GM21526 (cell line): Measurements from ENCODE around the gene CA12.
"Not testable (repeated sequence)": the region's sequence is repeated elsewhere in the genome, so short reads cannot be mapped to it uniquely, and the experiment has no call there.

ENCODE experiments used
- ATAC-seq: cut with Tn5 transposase; IDR thresholded peaks from one replicate; pipeline ENCODE4 v1.9.1; 2021; ENCODE audit warnings: moderate library complexity; ENCODE audit not compliant: unreplicated experiment, low FRiP score

Gene CA12

DNA sequence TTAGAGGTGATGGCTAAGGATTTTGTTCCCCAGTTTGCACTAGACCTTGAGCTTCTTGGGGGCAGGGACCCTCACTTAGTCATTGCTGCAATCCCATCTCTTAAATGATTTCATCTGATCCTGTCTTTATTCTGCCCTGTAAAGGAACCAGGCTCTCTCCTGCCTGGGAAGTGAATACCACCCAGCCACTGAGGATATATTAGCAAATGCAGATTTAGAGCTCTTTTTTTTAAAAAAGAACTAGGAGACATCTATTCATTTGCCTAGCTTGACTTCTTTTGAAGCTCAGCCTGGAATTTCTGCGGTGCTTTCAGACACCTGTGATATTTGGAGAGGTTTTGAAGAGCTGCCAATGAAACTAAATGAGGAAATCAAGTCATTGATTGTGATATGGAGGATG, 41.8 kb downstream of the CA12 start:
- ATAC-seq = no peak

DNA sequence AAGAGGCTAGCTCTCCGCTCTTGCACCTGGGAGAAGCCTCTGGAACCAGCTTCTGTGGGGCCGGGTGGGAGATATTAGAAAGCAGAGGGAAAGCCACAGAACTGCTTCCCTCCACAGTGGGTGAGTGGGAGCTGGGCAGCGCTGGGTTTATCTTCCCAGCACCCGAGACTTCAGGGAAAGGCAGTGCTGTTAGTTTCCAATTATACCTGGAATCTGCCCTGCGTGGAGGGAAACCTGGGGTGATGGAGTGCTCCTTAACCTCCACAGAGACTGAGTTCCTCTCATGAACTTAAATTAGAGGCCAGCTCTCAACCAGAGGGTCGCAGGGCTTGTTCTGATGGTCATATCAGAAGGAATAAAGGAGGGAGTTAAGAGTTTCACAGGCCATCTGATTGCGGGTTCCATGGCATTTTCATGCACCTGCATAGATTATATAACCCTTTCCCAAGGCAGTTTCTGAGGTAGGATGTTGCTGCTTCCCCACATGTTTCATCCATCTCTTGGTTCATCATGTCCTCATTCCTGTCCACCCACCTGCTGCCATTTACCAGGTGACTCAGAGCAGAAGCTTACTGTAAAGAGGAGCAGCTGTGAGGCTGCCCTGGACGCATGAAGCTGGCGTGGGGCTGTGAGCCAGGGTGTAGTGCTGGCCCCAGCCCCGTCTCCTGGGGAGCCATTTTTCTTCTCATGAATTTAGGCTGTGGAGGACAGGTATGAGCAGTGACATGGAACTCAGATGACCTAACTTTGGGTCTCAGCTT, 42.5 kb downstream of the CA12 start:
- no peak for ATAC-seq

DNA sequence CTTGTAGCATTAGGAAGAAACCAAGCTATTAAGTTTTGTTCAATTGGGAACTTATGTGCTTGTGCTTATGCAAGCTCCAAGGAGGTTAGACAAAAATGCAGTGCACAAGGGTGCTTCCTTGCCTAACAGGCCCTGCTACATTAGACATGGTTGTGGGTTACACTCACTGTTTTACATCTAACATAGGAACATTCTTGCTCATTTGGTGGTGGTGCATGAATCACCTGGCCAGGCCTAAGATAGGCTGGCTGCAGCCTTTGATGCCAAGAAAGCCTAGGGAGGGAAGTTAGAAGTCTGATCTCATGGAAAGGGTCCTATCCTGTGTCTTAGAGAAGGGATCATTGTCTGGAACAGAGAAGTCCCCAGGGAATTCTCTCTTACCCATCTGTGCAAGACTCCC, 43.5 kb downstream of the CA12 start:
- ATAC-seq = no peak

DNA sequence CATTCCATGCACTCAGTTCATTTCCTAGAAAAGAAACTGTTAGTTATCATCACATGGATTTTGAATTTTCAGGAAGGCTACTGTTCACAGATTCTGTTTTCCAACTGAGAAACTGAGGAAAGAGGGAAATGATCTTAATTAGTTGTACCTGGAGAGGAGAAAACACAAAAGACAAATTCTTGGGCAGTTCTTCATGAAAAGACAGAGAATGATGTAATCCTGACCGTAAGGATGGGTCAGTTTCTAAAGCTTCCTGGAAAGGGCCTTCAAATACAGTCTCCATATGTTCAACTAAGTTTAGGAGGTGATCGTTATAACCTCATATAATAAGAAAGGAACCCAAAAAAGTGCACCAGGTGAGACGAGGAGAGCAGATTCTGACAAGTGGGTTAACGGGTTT, 44.6 kb downstream of the CA12 start:
- ATAC-seq = no peak

DNA sequence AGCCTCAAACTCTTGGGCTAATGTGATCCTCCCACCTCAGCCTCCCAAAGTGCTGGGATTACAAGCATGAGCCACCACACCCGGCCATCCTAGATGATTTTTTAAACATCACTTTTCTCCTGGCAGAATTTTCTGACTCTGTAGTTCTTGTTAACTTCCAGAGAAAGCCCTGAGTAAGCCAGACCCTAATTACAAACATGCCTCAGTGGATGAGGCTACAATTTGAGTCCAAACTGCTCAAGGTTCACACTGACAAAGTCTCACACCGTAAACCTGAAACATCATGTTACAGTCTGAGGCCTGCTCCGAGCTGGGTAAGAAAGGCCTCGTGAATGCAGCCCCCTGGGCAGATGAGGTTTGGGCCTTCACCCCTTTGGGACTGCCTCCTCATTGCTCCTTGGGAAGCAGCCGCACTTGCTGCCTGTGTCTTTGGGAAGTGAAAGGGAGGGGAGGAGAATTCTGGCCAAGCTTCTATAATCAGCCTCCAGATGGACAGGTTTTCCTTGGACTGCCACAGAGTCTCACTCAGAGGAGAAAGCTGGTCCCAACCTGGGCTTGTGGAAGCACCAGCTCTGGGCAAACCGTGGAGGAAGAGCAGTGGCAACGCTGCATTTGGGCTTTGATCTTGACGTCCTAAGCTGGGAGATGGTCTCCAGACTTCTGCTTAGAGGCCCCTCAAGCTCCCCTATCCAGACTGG, 46.0 kb downstream of the CA12 start:
- ATAC-seq = no peak

DNA sequence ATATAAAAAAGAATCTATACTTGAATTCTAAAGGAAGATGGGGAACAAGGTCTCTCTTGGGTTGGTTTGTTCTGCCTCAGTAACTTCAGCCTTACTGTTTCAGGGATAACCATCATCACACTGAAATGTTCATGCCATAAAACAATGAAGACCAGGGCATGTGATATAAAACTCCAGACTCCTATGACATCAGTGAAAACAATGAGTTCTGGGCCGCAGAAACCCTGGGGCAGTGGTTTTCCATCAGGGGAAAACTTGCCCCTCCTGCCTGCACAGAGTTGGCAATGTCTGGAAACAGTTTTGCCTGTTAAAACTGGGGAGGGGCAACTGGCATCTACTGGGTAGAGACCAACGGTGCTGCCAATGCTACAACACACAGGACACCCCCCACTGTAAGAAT, 46.8 kb downstream of the CA12 start:
- no peak for ATAC-seq

DNA sequence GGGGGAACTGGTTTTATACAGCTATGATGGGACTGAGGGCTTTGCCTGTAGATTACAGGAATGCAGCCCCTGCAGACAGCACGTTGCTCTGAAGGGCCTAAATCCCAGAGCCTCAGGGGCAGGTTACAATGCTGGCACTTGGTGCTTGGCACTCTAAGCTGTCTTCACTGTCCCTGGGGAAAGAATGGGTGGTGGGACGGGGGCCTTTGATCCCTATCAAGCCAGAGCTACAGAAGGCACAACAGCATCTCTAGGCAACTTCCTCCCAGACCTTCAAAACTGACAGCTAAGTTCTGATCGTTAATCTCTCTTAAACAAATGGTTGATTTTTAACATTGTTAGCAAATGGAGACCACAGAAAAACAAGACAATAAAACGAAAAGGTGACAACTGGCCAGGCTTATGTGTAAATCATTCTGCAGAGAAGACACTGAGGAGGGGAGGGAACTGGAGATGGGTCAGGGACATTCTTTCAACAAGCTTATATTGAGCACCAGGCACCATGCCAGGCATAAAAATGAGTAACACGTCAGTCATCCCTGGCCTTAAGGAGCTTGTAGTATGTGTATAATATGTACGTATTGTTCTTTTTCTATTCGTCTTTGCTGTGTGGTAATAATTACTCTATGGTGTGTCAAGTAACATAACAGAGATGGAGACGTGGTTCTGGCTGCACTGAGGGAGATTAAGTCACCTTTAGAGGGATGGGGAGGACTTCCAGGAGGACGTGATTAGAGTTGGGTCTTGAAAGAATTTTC, 49.1 kb downstream of the CA12 start:
- no peak for ATAC-seq

DNA sequence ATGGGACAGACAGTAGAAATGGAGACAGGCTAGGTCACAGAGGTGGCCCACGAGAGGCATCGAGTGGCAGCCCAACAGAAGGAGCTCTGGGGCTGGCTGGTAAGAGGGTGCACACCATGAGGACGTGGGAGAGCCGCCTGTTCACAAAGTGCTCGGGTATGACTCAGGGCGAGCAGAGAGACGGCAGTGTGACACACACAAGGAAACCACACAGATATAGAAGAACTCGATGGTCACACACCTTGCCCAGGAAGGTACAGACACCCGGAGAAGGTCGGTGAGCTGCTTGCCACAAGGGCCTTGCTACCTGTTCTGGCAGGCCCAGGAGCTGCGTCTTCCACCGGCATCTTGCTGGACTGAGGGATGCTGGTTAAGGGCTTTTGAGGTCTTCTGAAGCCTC, 50.2 kb downstream of the CA12 start:
- no peak for ATAC-seq

DNA sequence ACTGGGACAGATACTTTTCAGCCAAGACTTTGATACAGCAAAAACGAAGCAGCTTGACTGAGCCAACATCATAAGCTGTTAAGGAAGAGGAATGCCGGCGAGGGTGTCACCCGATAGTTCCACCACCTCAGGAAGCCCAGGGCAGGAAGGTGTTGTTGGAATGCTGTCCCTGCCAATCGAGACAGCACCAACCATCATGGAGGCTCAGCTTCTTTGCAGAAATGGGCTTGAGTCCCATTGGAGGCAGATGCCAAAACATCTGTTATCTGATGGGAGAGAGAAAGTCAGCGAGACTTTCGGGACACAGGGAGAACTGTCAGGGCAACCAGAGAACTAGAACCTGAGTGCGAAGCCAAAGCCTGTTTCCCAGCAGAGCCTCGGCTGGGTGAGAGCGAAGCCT, 50.7 kb downstream of the CA12 start:
- ATAC-seq = no peak

DNA sequence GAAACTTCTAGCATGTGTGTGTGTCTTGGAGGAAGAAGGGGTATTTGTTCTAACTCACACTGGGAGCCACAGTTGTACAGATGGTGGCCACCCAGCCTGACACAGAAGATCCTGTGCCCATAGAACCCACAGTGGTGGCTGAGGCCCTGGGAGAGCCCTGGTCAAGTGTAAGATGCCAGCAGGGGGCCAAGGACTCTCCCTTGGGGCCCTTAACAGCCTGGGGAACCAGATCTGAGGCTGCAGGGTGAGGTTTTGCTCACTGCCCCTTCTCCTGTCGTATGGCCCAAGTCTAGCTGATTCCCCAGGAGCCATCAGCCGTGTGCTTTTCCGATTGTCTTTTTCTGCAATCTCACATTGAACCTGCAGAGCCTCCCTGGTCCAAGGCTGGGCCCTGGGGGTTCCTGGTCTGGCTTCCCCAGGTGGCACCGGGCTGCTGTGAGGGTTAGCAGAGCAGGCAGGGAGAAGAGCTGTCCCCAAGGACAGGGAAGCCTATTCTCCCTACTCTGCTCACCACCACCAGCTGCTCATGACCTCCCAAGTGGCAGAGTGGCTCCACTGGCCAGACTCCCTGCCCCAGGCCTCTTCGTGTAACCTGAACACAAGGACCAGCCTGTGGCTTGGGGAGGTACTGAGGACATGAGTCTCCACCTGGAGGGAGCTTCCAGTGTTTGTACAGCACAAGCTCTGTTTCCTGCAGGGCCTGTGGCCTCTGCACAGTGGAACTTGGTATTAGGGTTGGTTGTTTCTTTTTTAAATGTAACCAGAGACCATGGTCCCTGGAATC, 51.9 kb downstream of the CA12 start:
- no peak for ATAC-seq

DNA sequence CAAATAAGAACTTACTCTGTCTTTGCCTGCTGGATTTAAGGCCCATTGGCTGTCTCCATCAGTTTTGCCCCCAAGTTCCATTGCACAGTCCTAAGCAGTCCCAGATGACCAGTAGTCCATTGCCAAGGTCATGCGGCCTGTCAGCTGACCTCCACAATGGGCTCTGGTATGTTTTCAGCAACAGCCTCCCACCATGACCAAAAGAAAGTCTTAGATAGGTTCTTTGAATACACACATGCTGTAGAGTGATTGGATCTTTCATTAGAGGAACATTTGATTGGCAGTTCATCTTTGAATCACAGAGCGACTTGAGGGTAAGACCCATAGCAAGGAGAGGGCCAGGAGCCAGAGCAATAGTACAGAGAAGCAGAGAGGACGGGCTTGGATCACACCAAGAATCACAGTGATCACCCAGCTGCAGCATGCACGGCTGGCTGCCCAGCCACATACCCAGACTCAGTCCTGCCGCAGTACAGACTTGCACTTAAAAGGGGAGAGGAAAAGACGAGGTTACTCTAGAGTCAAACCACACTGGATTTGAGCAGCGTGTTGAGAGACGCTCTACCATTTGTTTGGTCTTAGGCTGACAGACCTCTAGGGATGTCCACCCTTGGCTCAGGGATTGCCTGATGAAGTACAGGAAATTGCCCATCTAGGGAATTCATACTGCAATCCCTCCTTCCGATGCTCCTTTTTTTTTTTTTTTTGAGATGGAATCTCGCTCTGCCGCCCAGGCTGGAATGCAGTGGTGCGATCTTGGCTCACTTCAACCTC, 53.8 kb downstream of the CA12 start:
- no peak for ATAC-seq

DNA sequence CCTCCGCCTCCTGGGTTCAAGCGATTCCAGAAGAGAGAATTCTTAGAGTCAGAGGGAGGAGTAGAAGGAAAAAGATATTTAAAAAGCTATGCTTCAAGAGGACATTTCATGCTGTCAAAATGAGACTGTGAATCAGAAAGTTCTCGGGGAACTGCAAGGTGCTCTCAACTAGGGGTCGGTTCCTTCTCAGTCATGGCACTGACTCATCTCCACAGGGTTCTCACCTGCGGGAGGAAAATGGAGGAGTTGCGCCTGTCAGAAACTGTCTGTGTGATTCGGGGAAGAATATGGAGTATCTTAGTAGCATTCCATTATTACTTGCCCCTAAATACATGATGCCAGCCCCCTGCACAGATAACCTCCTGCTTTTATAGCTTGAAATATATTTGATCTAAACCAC, 56.9 kb downstream of the CA12 start:
- no peak for ATAC-seq

DNA sequence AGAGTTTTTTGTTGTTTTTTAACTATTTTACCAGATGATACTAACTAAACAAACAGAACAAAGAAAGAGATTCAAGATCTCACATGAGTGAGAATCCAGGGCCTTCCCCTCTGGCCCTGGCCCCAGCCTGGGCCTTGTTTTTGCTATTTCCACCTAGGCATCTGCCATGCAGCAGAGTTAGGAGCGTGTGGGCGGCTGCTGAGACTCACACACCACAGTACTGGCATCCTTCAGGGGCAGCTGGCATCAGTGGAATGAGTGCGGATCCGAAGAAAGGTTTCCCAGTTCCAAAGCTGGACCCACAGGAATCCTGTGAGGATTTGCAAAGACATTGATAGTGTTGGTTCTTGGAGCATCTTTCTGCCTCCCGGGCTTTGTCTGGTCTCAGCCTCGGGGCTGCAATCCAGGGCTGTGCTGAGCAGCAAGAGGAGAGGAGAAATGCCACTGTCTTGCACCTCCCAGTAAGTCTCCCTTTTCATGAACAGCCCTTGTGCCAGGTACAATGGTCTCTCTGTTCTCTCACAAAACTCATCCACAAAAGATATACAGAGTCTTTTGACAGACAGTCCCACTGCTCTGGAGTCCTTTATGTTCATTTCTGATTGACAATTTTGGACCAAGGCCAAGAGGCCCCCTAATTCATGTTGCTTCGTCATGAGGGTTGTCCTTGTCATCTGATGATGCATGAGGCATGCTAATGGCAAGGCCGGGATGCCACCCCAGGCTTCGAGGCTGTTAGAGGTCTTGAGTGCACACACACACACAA, 57.7 kb downstream of the CA12 start:
- ATAC-seq = no peak

DNA sequence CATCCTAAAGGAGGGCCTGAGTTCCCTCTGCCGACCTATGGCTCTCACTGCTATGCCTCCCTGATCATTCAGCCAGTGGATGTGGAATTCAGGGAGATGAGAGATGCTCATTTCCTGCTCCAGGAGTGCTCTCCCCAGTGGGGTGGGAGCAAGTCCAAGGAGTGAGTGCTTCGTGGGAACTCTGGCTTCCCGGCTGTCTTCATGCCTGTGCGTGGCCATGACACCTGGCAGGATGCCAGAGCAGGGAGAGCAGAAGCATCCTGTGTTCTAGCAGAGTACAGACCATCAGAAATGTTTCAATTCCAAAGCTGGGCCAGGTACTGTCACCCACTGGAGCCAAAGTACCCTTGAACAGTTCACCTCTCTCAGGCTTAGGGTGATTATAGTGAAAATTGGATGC, 59.1 kb downstream of the CA12 start:
- ATAC-seq = no peak

DNA sequence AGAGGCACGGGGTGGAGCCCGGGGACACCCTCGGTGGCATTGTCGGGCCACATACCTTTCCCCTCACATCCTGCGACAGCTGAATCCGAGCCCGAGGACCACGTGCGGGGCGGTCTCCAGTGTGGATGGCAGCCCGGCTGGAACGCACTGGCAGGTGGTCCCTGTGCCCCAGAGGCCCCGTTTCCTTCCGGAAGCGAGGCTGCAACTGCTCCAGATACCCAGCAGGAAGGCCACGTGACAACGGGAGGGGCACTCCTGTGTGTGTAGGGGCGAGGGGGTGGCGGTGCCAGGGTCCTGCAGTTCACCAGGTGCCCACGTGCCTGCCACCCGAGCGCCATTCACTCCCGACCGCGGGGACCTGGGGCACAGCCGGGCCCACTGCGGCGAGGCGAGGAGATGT, 60.2 kb downstream of the CA12 start:
- no peak for ATAC-seq

DNA sequence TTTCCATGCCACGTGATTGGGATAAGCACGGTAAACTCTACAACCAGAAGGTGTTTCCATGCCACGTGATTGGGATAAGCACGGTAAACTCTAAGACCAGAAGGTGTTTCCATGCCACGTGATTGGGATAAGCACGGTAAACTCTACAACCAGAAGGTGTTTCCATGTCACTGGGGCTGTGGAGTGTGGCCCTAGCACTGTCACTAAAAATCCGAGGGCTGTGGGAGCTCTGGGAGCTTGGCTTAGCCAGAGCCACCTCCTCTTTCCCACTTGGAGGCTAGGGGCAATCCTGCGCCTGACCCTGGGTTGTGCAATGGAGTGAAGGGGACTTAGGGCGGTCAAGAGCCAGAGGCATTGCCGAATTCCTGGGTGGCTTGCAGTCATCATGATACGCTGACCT, 60.7 kb downstream of the CA12 start:
- ATAC-seq = not testable (repeated sequence)

DNA sequence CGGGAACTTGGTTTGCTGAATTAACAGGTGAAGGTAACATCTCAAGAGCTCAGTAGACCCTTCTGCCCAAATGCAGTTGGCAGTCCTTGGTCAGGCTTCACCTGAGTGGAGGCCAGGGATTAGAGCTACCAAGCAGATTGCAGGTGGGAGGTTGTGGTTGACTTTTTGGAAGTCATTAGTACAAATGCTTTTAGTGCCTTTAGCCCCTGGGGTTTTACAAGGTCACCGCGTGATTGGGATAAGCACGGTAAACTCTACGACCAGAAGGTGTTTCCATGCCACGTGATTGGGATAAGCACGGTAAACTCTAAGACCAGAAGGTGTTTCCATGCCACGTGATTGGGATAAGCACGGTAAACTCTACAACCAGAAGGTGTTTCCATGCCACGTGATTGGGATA, 61.2 kb downstream of the CA12 start:
- ATAC-seq = not testable (repeated sequence)

DNA sequence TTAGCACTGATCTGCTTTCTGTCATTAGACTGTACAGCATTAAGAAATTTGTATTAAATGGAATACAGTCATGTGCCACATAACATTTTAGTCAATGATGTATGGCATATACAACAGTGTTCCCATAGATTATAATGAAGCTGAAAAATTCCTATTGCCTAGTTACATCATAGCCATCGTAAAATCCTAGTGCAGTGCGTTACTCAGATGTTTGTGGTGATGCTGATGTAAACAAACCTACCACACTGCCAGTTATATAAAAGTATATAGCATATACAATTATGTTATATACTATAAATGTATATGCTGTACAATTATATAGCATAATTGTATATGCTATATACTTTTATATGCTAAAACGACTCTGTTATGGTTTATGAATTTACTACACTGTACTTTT, 62.6 kb downstream of the CA12 start:
- ATAC-seq = no peak

DNA sequence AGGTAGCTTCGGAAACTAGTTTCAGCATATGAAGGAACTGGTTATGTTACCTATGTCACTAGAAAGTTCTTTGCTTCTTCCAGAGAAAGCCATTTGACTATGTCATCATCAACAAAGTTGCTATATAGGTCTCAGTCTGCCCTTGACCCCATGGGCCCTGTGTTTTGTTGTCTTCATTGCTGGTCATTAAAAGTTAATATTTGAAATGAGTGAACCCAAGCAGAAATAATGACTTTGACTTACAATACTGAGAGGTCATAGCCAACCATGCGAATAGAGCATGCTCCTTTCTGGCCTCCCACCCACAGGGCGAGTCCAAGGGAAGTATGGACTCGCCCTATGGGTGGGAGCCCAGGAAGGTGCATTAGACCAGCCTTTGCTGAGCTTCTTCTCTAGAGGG, 63.3 kb downstream of the CA12 start:
- no peak for ATAC-seq
